Mucosa of descending colon (tissue), 3 donors: ENCODE results near the gene PDIA4. TPM values are rescaled to one million over a fixed set of nuclear protein-coding genes. Genes with fewer than 3 reads are reported as not detected.

Source experiments
- ATAC-seq: fragments of 200-7000 bp; cut with Tn5 transposase; one replicate; pipeline ENCODE4 v1.9.1; 2020; ENCODE audit warnings: mild to moderate bottlenecking, moderate library complexity
- DNase-seq, 3 donors: peaks; one replicate each; pipeline ENCODE4 v3.0.0-alpha.2; 2020
- H3K36me3 ChIP-seq: fragments of 200-600 bp; one replicate; pipeline ENCODE4 v1.8.0; 2021; ENCODE audit warnings: low read depth, mild to moderate bottlenecking
- H3K4me1 ChIP-seq: fragments of 200-600 bp; one replicate; pipeline ENCODE4 v1.8.0; 2021; ENCODE audit warnings: low read depth, mild to moderate bottlenecking
- H3K4me3 ChIP-seq: fragments of 200-600 bp; one replicate; pipeline ENCODE4 v1.8.0; 2021; ENCODE audit warnings: mild to moderate bottlenecking
- H3K9me3 ChIP-seq: fragments of 200-600 bp; one replicate; pipeline ENCODE4 v1.8.0; 2021; ENCODE audit warnings: mild to moderate bottlenecking
- CTCF ChIP-seq: fragments of 200-600 bp; IDR thresholded peaks from one replicate; pipeline ENCODE4 v1.8.0; 2022; ENCODE audit warnings: antibody characterized with exemption, mild to moderate bottlenecking
- intact Hi-C, 2 donors: fragments of 100-400 bp; cut with DNase I in 1 of 2; cut with micrococcal nuclease in 1 of 2; formaldehyde crosslinking; loops; one replicate each; pipeline versions ENCODE4 v1.11.0 to v1.11.1; 2022; cut with DNase I, micrococcal nuclease
- total RNA-seq, 3 donors: library from RNA; stranded (reverse); fragmentation: NEBNext Ultra II Directional in 2 of 3; extraction: Animal tissue kit (Norgen Biotek cat#: 25700) in 2 of 3; gene quantifications; one replicate each; pipeline versions ENCODE4 v1.2.1 to v1.2.4, GENCODE V29; 2021 to 2023
- donor health status: DM: no; HTN: no; CAD: no; lungs with moderate emphysema.
- donor health status: DM: no; HTN: no; CAD: no.
- donor health status: DM: no; HTN: yes; CAD: no.

The PDIA4 gene
- total RNA-seq, 3 donors from 2014 or later, result 78.4 to 211 (median 109) TPM

DNA sequence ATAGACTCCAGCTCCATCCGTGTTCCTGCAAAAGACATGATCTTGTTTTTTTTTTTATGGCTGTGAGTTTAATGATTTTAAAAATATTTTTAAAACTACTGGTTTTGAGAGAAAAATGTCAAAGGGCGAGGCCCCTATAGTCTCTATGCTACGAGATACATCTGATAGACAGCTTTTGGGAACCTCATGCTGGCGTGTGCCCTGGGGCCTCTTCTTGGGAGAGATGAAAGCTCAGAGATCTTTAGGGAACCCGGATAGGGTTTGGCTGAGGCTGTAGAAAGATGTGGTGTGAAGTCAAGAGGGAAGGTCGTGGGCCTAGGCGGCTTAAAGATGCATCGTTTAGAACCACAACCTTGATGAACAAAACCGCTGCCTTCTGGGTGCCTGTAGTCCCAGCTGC is 70.2 kb downstream of the PDIA4 start:
- no peak overlapping the region for H3K4me3 ChIP-seq
- no peak for TF ChIP-seq CTCF
- intact Hi-C loops, result no loop called here
- DNase-seq (no peak), ATAC-seq (no peak)
- no peaks in the 10 kb centered on the region for H3K4me1 ChIP-seq
- H3K36me3 ChIP-seq, result no peaks in the 10 kb centered on the region
- no peaks in the 10 kb centered on the region for H3K9me3 ChIP-seq

GRCh38 chr7:148954766-148955165 is 73.5 kb downstream of the PDIA4 start:
- Histone ChIP-seq H3K36me3 (no peaks in the 10 kb centered on the region), H3K9me3 (no peaks in the 10 kb centered on the region), H3K4me3 (no peak overlapping the region), H3K4me1 (no peaks in the 10 kb centered on the region)
- DNase-seq (no peak), ATAC-seq (no peak)
- intact Hi-C loops, result no loop called here
- no peak for TF ChIP-seq CTCF

DNA sequence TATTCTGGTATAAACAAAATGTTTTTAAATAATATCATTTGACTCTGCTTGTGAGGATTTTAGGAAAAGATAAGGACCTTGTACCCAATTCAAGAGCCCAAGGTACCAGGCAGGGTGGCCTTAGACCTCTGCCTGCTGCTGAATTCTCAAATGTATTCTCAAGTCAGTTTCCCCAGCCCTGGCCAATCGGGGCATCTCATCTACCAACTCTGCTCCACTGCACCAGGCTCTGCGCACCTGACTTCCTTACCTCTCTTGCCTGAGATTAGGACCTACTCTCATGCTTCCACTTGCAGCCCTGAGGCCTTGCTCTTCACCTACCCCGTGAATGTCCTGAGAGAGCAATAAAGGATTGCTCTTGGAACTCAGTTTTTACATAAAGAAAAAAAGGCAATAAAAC is 74.6 kb downstream of the PDIA4 start:
- TF ChIP-seq CTCF, result no peak
- no peak for DNase-seq
- Histone ChIP-seq H3K9me3 (no peaks in the 10 kb centered on the region), H3K4me3 (no peak overlapping the region), H3K4me1 (no peaks in the 10 kb centered on the region), H3K36me3 (no peaks in the 10 kb centered on the region)
- intact Hi-C loops, result no loop called here
- no peak for ATAC-seq

Other genes starting within 250 kb of the PDIA4 start
- 10 to 100 TPM in 2 of 3 donors, 1 to 10 TPM in 1; 4.7 to 18.1 (median 10.5) TPM for gene EZH2, start 144.2 kb downstream of the PDIA4 start, total RNA-seq
- gene ZNF786, start 62.2 kb upstream of the PDIA4 start, total RNA-seq, result 1 to 10 TPM; 4.0 to 7.1 (median 5.0) TPM
- gene ZNF425, start 97.8 kb upstream of the PDIA4 start, total RNA-seq, result 1 to 10 TPM; 1.3 to 4.2 (median 1.4) TPM
- 10 to 100 TPM in 2 of 3 donors, 1 to 10 TPM in 1; 9.9 to 17.2 (median 10.9) TPM for gene ZNF398, start 118.9 kb upstream of the PDIA4 start, total RNA-seq
- gene ZNF282, start 167.0 kb upstream of the PDIA4 start, total RNA-seq, result 10 to 100 TPM; 22.0 to 32.4 (median 28.1) TPM
- 10 to 100 TPM in 2 of 3 donors, 1 to 10 TPM in 1; 9.7 to 12.8 (median 11.9) TPM for gene ZNF212, start 211.1 kb upstream of the PDIA4 start, total RNA-seq
- 10 to 100 TPM in 2 of 3 donors, 1 to 10 TPM in 1; 9.2 to 18.2 (median 12.9) TPM for gene ZNF783, start 233.7 kb upstream of the PDIA4 start, total RNA-seq